ENCODE measurements around the gene TOR1AIP1.

The TOR1AIP1 gene

GRCh38 chr1:179968994-179969919 is 87.2 kb downstream of the TOR1AIP1 start:
- TF ChIP-seq TCF12 (IDR thresholded peaks at IDR 0.05; ENCODE audit: low read depth), result no peak
- no peak for TF ChIP-seq ZBTB7A (IDR thresholded peaks at IDR 0.05; ENCODE audit: low read depth)
- no peak for TF ChIP-seq MAX (IDR thresholded peaks at IDR 0.05)
- TF ChIP-seq TAF1 (IDR thresholded peaks at IDR 0.05; ENCODE audit: low read depth), result no peak
- no peak for TF ChIP-seq USF1 (IDR thresholded peaks at IDR 0.05)
- no peak for TF ChIP-seq CEBPB (IDR thresholded peaks at IDR 0.05)
- no peak for TF ChIP-seq YY1 (IDR thresholded peaks at IDR 0.05; ENCODE audit: low read depth)
- TF ChIP-seq TEAD4 (IDR thresholded peaks at IDR 0.05), result no peak
- TF ChIP-seq NFIC (IDR thresholded peaks at IDR 0.05), result no peak
- TF ChIP-seq RAD21 (IDR thresholded peaks at IDR 0.05; ENCODE audit: low read depth), result no peak
- no peak for TF ChIP-seq EP300 (IDR thresholded peaks at IDR 0.05; ENCODE audit: borderline replicate concordance)
- TF ChIP-seq CREB1 (IDR thresholded peaks at IDR 0.05; ENCODE audit: low read depth), result no peak
- TF ChIP-seq FOXM1 (IDR thresholded peaks at IDR 0.05; ENCODE audit: borderline replicate concordance, low read depth), result no peak
- TF ChIP-seq REST (IDR thresholded peaks at IDR 0.05; ENCODE audit: low read depth), result no peak

Measured in Ishikawa (cell line).